ENCODE measurements around the gene ATCAY.

- no peak for TF ChIP-seq EZH2 (IDR thresholded peaks at IDR 0.05; ENCODE audit: borderline replicate concordance, low read length)
- TF ChIP-seq CTCF (conservative IDR thresholded peaks at IDR 0.05 in 1 of 2, IDR thresholded peaks at IDR 0.05 in 1 of 2; ENCODE audit: extremely low read depth in 1 of 2, insufficient read depth in 1 of 2, low read depth in 1 of 2, low read length in 2 of 2), result no peak
Measured at GRCh38 chr19:3860499-3860898, 20.0 kb upstream of the ATCAY start.

Measured in mammary epithelial cell (primary cell).